ENCODE results near the gene DNAI2. TPM values are rescaled to one million over a fixed set of nuclear protein-coding genes. Genes with fewer than 3 reads are reported as not detected.

DNAI2 gene
- polyA plus RNA-seq, 1 of the 3 experiments (the other 2 are of a cell fraction) = not detected

DNA sequence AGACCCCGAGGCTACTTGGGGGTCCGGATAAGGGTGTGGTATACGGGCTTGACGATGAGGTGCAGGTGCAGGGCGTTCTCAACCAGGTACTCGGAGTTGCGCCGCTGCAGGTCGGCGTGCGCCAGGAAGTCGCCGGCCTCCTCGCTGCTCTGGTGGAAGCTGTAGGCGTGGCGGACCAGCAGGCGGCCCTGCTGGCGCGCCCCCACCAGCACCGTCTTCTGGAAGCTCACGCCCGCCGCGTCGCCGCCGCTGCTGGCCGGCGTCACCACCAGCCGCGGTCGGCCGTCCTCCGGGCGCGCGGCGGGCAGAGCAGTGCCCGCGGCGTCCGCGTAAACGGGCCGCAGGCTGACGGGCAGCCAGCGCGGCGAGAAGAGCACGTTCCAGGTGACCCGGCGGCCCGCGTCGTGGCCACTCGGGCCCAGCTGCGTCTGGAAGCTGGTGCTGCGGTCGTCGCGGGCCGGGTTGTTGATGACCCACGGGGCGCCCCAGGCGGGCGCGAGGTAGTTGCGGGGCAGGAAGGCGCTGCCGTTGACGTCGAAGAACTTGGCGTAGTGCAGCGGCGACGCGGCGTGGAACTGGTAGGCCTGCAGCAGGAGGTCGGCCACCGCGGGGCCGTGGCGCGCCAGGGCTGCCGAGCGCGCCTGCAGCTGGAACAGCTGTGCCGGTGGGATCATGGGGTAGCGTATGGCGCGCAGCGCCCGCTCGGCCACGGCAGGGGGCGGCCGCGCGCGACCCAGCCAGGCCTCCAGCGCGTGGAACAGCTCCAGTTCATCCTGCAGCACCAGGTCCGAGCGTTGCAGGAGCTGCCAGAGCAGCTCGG lies 82.8 kb downstream of the DNAI2 start:
- no peak overlapping the region for H3K9ac ChIP-seq
- H3K4me2 ChIP-seq = no peak overlapping the region
- CTCF ChIA-PET = interaction anchor here (1.0 to 4.7 kb wide), 6 partner anchors 11 to 101 kb away, joined by 3 to 44 read pairs (median 6); partner anchors contain the start of gene GPR142
- H3K27me3 ChIP-seq (ENCODE audit: insufficient read depth) = no peaks in the 10 kb centered on the region
- no peak overlapping the region for H3K4me3 ChIP-seq (ENCODE audit: low read depth in 2 of 2, low read length in 1 of 2)
- H4K20me1 ChIP-seq (ENCODE audit: insufficient read depth) = no peaks in the 10 kb centered on the region
- no peaks in the 10 kb centered on the region for H3K79me2 ChIP-seq (ENCODE audit: insufficient read depth)
- H3K9me3 ChIP-seq = no peaks in the 10 kb centered on the region
- POLR2A ChIA-PET = no interaction called here
- no peaks in the 10 kb centered on the region for H3K36me3 ChIP-seq (replicated peaks in 1 of 2; ENCODE audit: control insufficient read depth in 1 of 2, insufficient read depth in 2 of 2, low read length in 1 of 2)
- TF ChIP-seq MEF2A (IDR thresholded peaks at IDR 0.05; ENCODE audit: borderline replicate concordance, low read depth) = no peak
- TF ChIP-seq, protein P1, sequence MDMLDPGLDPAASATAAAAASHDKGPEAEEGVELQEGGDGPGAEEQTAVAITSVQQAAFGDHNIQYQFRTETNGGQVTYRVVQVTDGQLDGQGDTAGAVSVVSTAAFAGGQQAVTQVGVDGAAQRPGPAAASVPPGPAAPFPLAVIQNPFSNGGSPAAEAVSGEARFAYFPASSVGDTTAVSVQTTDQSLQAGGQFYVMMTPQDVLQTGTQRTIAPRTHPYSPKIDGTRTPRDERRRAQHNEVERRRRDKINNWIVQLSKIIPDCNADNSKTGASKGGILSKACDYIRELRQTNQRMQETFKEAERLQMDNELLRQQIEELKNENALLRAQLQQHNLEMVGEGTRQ (IDR thresholded peaks at IDR 0.05; ENCODE audit: borderline replicate concordance, low read depth, low read length) = no peak
- no peak for DNase-seq
- H3K9me2 ChIP-seq = no peaks in the 10 kb centered on the region
- 84% methylated on average over 79 of the region's 105 CpGs for WGBS (ENCODE audit: low lambda C conversion rate)
- H3K27ac ChIP-seq (ENCODE audit: low read depth in 2 of 2, low read length in 1 of 2) = no peak overlapping the region
- H3F3A ChIP-seq (replicated peaks; ENCODE audit: insufficient read depth) = no peaks in the 10 kb centered on the region
- H2AFZ ChIP-seq (ENCODE audit: low read depth) = no peak overlapping the region
- peaks cover 0 to 2% of the 10 kb centered on the region in 2 experiments; a peak in 1 of 4 replicates for H3K4me1 ChIP-seq (ENCODE audit: control insufficient read depth in 1 of 2, insufficient read depth in 2 of 2, low read depth in 1 of 2, low read length in 1 of 2)

DNA sequence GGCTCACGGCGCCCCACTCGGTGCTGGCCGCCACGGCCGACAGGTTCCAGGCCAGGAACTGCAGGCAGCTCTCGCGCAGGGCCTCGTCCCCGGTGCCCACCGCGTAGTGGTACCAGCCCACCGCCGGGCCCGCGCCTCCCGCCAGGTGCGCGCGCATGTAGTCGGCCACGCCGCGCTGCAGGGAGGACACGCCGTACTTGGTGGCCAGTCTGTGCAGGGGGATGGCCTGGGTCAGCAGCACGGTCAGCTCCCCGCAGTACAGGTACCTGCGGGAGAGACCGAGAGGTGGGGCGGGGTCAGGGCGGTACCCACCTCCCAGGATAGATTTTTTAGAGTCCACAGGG lies 83.4 kb downstream of the DNAI2 start:
- no peak for TF ChIP-seq ELF1 (IDR thresholded peaks at IDR 0.05)
- no peak for TF ChIP-seq GABPA (IDR thresholded peaks at IDR 0.05; ENCODE audit: low read depth)
- no peak for TF ChIP-seq FOXM1 (IDR thresholded peaks at IDR 0.05; ENCODE audit: low read depth)
- no peak for TF ChIP-seq TCF12 (IDR thresholded peaks at IDR 0.05)
- TF ChIP-seq SIN3A (IDR thresholded peaks at IDR 0.05; ENCODE audit: borderline replicate concordance, low read depth, low read length) = no peak
- no peak for TF ChIP-seq GATA2 (CRISPR knock-in tag; IDR thresholded peaks at IDR 0.05)
- TF ChIP-seq TAF1 (IDR thresholded peaks at IDR 0.05; ENCODE audit: borderline replicate concordance, low read depth, low read length) = no peak
- TF ChIP-seq, protein P2, sequence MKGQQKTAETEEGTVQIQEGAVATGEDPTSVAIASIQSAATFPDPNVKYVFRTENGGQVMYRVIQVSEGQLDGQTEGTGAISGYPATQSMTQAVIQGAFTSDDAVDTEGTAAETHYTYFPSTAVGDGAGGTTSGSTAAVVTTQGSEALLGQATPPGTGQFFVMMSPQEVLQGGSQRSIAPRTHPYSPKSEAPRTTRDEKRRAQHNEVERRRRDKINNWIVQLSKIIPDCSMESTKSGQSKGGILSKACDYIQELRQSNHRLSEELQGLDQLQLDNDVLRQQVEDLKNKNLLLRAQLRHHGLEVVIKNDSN (IDR thresholded peaks at IDR 0.05; ENCODE audit: borderline replicate concordance, low read depth) = no peak
- no peak for TF ChIP-seq NRF1 (IDR thresholded peaks at IDR 0.05; ENCODE audit: low read depth, low read length)
- TF ChIP-seq FOXJ3 (CRISPR knock-in tag; IDR thresholded peaks at IDR 0.05) = no peak
- TF ChIP-seq, protein P3, sequence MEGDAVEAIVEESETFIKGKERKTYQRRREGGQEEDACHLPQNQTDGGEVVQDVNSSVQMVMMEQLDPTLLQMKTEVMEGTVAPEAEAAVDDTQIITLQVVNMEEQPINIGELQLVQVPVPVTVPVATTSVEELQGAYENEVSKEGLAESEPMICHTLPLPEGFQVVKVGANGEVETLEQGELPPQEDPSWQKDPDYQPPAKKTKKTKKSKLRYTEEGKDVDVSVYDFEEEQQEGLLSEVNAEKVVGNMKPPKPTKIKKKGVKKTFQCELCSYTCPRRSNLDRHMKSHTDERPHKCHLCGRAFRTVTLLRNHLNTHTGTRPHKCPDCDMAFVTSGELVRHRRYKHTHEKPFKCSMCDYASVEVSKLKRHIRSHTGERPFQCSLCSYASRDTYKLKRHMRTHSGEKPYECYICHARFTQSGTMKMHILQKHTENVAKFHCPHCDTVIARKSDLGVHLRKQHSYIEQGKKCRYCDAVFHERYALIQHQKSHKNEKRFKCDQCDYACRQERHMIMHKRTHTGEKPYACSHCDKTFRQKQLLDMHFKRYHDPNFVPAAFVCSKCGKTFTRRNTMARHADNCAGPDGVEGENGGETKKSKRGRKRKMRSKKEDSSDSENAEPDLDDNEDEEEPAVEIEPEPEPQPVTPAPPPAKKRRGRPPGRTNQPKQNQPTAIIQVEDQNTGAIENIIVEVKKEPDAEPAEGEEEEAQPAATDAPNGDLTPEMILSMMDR (IDR thresholded peaks at IDR 0.05) = no peak
- no peak for TF ChIP-seq EP300 (IDR thresholded peaks at IDR 0.05; ENCODE audit: borderline replicate concordance in 1 of 2, low read depth in 1 of 2, low read length in 1 of 2)
- TF ChIP-seq, protein P4, sequence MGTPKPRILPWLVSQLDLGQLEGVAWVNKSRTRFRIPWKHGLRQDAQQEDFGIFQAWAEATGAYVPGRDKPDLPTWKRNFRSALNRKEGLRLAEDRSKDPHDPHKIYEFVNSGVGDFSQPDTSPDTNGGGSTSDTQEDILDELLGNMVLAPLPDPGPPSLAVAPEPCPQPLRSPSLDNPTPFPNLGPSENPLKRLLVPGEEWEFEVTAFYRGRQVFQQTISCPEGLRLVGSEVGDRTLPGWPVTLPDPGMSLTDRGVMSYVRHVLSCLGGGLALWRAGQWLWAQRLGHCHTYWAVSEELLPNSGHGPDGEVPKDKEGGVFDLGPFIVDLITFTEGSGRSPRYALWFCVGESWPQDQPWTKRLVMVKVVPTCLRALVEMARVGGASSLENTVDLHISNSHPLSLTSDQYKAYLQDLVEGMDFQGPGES (IDR thresholded peaks at IDR 0.05; ENCODE audit: low read depth, low read length) = no peak

More for the DNA sequence above, 83.4 kb downstream of the DNAI2 start:
- no peak overlapping the region for H3K4me2 ChIP-seq
- H3K27me3 ChIP-seq (ENCODE audit: insufficient read depth) = no peaks in the 10 kb centered on the region
- no peak for DNase-seq
- 86% methylated on average over 26 of the region's 32 CpGs for WGBS (ENCODE audit: low lambda C conversion rate)
- no peak overlapping the region for H3K4me3 ChIP-seq (ENCODE audit: low read depth in 2 of 2, low read length in 1 of 2)
- no peak overlapping the region for H2AFZ ChIP-seq (ENCODE audit: low read depth)
- peaks cover 0 to 2% of the 10 kb centered on the region in 2 experiments; a peak in 1 of 4 replicates for H3K4me1 ChIP-seq (ENCODE audit: control insufficient read depth in 1 of 2, insufficient read depth in 2 of 2, low read depth in 1 of 2, low read length in 1 of 2)
- H3F3A ChIP-seq (replicated peaks; ENCODE audit: insufficient read depth) = no peaks in the 10 kb centered on the region
- no peaks in the 10 kb centered on the region for H3K36me3 ChIP-seq (replicated peaks in 1 of 2; ENCODE audit: control insufficient read depth in 1 of 2, insufficient read depth in 2 of 2, low read length in 1 of 2)
- H3K79me2 ChIP-seq (ENCODE audit: insufficient read depth) = no peaks in the 10 kb centered on the region
- no peak overlapping the region for H3K9ac ChIP-seq
- H4K20me1 ChIP-seq (ENCODE audit: insufficient read depth) = no peaks in the 10 kb centered on the region
- ChIA-PET CTCF (interaction anchor here (3.1 to 4.7 kb wide), 2 partner anchors 10 to 100 kb away, joined by 14 to 44 read pairs; partner anchors contain the start of gene GPR142), POLR2A (no interaction called here)
- H3K27ac ChIP-seq (ENCODE audit: low read depth in 2 of 2, low read length in 1 of 2) = no peak overlapping the region
- H3K9me3 ChIP-seq = no peaks in the 10 kb centered on the region
- no peaks in the 10 kb centered on the region for H3K9me2 ChIP-seq

All from SK-N-SH (cell line).